ENCODE measurements around the gene TSPAN11. TPM values are rescaled to one million over a fixed set of nuclear protein-coding genes. Genes with fewer than 3 reads are reported as not detected.

The TSPAN11 gene
- total and polyA plus RNA-seq, 2 donors (not counting 3 experiments of a cell fraction or from before 2014, with no cell fraction given): 2.1 to 3.9 TPM

DNA sequence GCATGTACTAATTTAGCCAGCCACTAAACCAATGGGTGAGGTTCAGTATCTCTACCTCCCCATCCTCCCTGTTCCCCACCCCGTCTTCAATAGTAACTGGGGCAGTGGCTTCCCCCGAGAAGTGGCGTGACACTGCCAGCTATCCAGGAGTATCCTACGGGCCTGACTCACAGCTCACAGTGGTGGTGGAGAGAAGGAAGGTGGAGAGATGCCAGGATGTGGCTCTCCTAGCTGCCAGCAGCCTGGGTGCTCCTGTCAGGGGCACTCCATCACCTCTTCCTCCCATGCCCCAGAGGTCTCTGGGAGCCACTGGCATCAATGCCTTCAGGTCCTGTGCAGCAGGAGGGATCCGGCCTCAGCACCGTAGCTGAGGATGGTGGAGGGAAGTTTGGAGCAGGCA lies 49.0 kb downstream of the TSPAN11 start:
- intact Hi-C loops (cut with micrococcal nuclease) (no loop called here), dilution Hi-C loops (cut with MboI; ENCODE audit: extremely low pct_ligation_motif_present, low sequenced_read_pairs) (no loop called here)
- Histone ChIP-seq H3K27me3 (ENCODE audit: control insufficient read depth in 2 of 2, insufficient read depth in 2 of 2, low read length in 2 of 2) (peaks cover 2 to 3% of the 10 kb centered on the region in 2 experiments), H3K9me1 (replicated peaks; ENCODE audit: control insufficient read depth, extremely low read depth, insufficient read depth, low read length) (no peaks in the 10 kb centered on the region), H3K4me1 (ENCODE audit: control insufficient read depth, extremely low read depth, insufficient read depth, low read length) (no peaks in the 10 kb centered on the region), H3K27ac (ENCODE audit: insufficient read depth, low read depth, low read length) (no peak overlapping the region), H2AFZ (ENCODE audit: low read depth, low read length) (no peak overlapping the region), H3K9ac (replicated peaks; ENCODE audit: extremely low read depth, insufficient read depth, low read length) (no peak overlapping the region), H3K36me3 (ENCODE audit: control insufficient read depth in 2 of 2, extremely low read depth in 1 of 2, insufficient read depth in 2 of 2, low read length in 2 of 2) (no peaks in the 10 kb centered on the region), H3K79me2 (ENCODE audit: control insufficient read depth, insufficient read depth, low read length) (no peaks in the 10 kb centered on the region), H4K20me1 (replicated peaks; ENCODE audit: control insufficient read depth, extremely low read depth, insufficient read depth, low read length) (no peaks in the 10 kb centered on the region), H3K4me2 (ENCODE audit: insufficient read depth, low read length) (no peak overlapping the region), H3K4me3 (replicated peaks in 1 of 3; ENCODE audit: insufficient read depth in 1 of 3, low read depth in 1 of 3, low read length in 3 of 3) (no peak overlapping the region), H3K9me3 (replicated peaks; ENCODE audit: control insufficient read depth, insufficient read depth, low read length) (no peaks in the 10 kb centered on the region)
- BruUV-seq (replicated peaks): no TSS peak
- ChIA-PET CTCF (no interaction called here), POLR2A (no interaction called here)
- no peak for FAIRE-seq
- no peak for DNase-seq (ENCODE audit: low read depth, low spot score)
- no peak for TF ChIP-seq POLR2A (IDR thresholded peaks at IDR 0.05; ENCODE audit: low read depth, low read length)
- TF ChIP-seq, protein P1, sequence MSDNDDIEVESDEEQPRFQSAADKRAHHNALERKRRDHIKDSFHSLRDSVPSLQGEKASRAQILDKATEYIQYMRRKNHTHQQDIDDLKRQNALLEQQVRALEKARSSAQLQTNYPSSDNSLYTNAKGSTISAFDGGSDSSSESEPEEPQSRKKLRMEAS (IDR thresholded peaks at IDR 0.05; ENCODE audit: insufficient read depth, insufficient read length): no peak

DNA sequence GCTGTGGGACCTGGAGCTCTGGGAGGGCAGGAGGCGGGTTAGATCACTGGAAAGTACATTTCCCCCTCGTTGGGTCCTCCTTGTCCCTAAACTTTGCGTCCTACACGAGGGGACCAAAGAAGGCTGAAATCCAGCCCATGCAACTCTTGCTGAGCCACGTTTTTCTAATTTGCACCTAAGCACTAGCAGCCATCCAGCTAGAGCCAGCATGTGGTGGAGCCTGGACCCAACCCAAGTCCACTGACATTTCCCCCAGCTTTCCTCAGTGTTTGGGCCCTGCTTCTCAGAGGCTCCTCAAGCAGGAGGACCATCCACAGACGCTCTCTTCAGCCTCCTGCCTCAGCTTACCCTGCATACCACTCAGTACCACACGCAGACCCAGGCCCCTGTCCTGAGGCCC lies 49.7 kb downstream of the TSPAN11 start:
- CTCF ChIA-PET: no interaction called here
- H3K4me1 ChIP-seq (ENCODE audit: control insufficient read depth, extremely low read depth, insufficient read depth, low read length): no peaks in the 10 kb centered on the region
- POLR2A ChIA-PET: no interaction called here
- no peak overlapping the region for H2AFZ ChIP-seq (ENCODE audit: low read depth, low read length)
- no peak for DNase-seq (ENCODE audit: low read depth, low spot score)
- H3K27ac ChIP-seq (ENCODE audit: insufficient read depth, low read depth, low read length): no peak overlapping the region
- no peaks in the 10 kb centered on the region for H3K36me3 ChIP-seq (ENCODE audit: control insufficient read depth in 2 of 2, extremely low read depth in 1 of 2, insufficient read depth in 2 of 2, low read length in 2 of 2)
- no peak overlapping the region for H3K4me3 ChIP-seq (replicated peaks in 1 of 3; ENCODE audit: insufficient read depth in 1 of 3, low read depth in 1 of 3, low read length in 3 of 3)
- H3K79me2 ChIP-seq (ENCODE audit: control insufficient read depth, insufficient read depth, low read length): no peaks in the 10 kb centered on the region
- no peak overlapping the region for H3K9ac ChIP-seq (replicated peaks; ENCODE audit: extremely low read depth, insufficient read depth, low read length)
- no TSS peak for BruUV-seq (replicated peaks)
- H4K20me1 ChIP-seq (replicated peaks; ENCODE audit: control insufficient read depth, extremely low read depth, insufficient read depth, low read length): no peaks in the 10 kb centered on the region
- no peaks in the 10 kb centered on the region for H3K9me3 ChIP-seq (replicated peaks; ENCODE audit: control insufficient read depth, insufficient read depth, low read length)
- no peaks in the 10 kb centered on the region for H3K9me1 ChIP-seq (replicated peaks; ENCODE audit: control insufficient read depth, extremely low read depth, insufficient read depth, low read length)
- no peak for FAIRE-seq
- H3K4me2 ChIP-seq (ENCODE audit: insufficient read depth, low read length): no peak overlapping the region
- intact Hi-C loops (cut with micrococcal nuclease): no loop called here
- dilution Hi-C loops (cut with MboI; ENCODE audit: extremely low pct_ligation_motif_present, low sequenced_read_pairs): no loop called here
- TF ChIP-seq FOS (IDR thresholded peaks at IDR 0.05; ENCODE audit: borderline replicate concordance, insufficient read depth, low read length) (no peak), MYC (IDR thresholded peaks at IDR 0.05; ENCODE audit: low read depth, low read length) (no peak), EZH2 (IDR thresholded peaks at IDR 0.05; ENCODE audit: borderline replicate concordance, low read depth, low read length, severe bottlenecking) (no peak), JUN (IDR thresholded peaks at IDR 0.05; ENCODE audit: borderline replicate concordance, insufficient read depth, insufficient read length, low read depth) (no peak), POLR2A (IDR thresholded peaks at IDR 0.05; ENCODE audit: low read depth, low read length) (no peak), POLR2AphosphoS5 (IDR thresholded peaks at IDR 0.05; ENCODE audit: insufficient read depth, low read depth, low read length) (no peak), GATA2 (IDR thresholded peaks at IDR 0.05; ENCODE audit: insufficient read depth, insufficient read length, low read depth, low read length) (no peak)
- TF ChIP-seq, protein P2, sequence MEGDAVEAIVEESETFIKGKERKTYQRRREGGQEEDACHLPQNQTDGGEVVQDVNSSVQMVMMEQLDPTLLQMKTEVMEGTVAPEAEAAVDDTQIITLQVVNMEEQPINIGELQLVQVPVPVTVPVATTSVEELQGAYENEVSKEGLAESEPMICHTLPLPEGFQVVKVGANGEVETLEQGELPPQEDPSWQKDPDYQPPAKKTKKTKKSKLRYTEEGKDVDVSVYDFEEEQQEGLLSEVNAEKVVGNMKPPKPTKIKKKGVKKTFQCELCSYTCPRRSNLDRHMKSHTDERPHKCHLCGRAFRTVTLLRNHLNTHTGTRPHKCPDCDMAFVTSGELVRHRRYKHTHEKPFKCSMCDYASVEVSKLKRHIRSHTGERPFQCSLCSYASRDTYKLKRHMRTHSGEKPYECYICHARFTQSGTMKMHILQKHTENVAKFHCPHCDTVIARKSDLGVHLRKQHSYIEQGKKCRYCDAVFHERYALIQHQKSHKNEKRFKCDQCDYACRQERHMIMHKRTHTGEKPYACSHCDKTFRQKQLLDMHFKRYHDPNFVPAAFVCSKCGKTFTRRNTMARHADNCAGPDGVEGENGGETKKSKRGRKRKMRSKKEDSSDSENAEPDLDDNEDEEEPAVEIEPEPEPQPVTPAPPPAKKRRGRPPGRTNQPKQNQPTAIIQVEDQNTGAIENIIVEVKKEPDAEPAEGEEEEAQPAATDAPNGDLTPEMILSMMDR (IDR thresholded peaks at IDR 0.05; ENCODE audit: extremely low read depth in 1 of 2, insufficient read depth in 1 of 2, low read depth in 1 of 2, low read length in 2 of 2): no peak
- TF ChIP-seq, protein P1 (IDR thresholded peaks at IDR 0.05; ENCODE audit: insufficient read depth, insufficient read length): no peak
- peaks cover 0 to 3% of the 10 kb centered on the region in 2 experiments for H3K27me3 ChIP-seq (ENCODE audit: control insufficient read depth in 2 of 2, insufficient read depth in 2 of 2, low read length in 2 of 2)
